HuH-7 (cell line): ENCODE data around the gene COIL.
"Not testable (repeated sequence)": the region's sequence is repeated elsewhere in the genome, so short reads cannot be mapped to it uniquely, and the experiment has no call there.

Source experiments
- DNase-seq: peaks from one replicate; pipeline ENCODE4 v3.0.0; 2011; ENCODE audit warnings: low spot score

COIL gene, protein sequence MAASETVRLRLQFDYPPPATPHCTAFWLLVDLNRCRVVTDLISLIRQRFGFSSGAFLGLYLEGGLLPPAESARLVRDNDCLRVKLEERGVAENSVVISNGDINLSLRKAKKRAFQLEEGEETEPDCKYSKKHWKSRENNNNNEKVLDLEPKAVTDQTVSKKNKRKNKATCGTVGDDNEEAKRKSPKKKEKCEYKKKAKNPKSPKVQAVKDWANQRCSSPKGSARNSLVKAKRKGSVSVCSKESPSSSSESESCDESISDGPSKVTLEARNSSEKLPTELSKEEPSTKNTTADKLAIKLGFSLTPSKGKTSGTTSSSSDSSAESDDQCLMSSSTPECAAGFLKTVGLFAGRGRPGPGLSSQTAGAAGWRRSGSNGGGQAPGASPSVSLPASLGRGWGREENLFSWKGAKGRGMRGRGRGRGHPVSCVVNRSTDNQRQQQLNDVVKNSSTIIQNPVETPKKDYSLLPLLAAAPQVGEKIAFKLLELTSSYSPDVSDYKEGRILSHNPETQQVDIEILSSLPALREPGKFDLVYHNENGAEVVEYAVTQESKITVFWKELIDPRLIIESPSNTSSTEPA

DNA sequence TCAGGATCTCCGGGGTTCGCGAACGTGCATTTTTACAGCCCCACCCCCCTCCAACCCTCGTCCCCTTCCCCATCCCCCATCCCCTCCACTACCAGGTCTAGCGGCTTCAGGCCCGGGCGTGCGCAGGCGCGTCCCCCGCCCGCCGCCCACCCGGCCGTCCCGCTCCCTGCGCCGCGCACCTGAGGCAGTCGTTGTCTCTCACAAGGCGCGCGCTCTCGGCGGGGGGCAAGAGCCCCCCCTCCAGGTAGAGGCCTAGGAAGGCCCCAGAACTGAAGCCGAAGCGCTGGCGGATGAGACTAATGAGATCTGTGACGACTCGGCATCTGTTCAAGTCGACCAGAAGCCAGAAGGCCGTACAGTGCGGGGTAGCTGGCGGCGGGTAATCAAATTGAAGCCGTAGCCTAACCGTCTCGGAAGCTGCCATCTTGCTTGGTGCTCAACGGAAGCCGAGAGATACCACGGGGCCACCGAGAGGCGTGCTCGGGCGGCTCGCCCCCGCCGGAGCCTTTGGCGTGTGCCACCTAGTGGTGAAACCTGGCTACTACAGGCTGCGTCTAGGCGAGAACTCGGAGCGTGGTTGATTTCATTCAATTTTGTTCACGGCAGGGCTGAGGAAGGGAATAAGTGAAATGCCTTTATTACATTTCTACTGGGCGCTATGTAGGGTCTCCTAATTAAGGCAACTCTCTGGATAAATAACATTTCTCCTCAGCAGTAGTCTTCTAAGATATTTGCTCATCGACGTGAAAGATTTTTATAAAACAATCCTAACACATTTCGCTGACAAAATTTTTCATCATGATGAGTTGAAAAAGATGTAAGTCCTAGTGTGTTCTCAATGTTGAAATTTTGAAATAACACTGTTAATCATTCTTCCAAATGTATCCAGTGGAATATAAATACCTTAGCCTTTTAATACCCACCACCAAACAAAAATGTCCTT, at the start of gene COIL:
Gene COIL, minus strand, starts transcription at position 455 of the 943 bp plus-strand sequence. Its CDS starts 31 bp downstream, at position 424.
- DNase-seq, result peak; percentile 86

DNA sequence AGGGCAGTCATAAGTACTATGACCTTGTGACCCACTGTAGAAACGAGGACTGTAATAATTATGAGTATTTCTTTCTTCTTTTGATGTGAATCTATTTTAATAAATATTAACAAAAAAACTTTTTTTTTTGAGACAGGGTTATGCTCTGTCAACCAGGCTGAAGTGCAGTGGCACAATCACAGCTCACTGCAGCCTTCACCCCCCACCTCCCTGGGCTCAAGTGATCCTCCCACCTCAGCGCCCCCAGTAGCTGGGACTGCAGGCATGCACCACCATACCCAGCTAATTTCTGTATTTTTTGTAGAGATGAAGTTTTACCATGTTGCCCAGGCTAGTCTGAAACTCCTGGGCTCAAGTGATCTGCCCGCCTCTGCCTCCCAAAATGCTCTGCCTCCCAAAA, 49.6 kb upstream of the COIL start:
- no peak for DNase-seq

DNA sequence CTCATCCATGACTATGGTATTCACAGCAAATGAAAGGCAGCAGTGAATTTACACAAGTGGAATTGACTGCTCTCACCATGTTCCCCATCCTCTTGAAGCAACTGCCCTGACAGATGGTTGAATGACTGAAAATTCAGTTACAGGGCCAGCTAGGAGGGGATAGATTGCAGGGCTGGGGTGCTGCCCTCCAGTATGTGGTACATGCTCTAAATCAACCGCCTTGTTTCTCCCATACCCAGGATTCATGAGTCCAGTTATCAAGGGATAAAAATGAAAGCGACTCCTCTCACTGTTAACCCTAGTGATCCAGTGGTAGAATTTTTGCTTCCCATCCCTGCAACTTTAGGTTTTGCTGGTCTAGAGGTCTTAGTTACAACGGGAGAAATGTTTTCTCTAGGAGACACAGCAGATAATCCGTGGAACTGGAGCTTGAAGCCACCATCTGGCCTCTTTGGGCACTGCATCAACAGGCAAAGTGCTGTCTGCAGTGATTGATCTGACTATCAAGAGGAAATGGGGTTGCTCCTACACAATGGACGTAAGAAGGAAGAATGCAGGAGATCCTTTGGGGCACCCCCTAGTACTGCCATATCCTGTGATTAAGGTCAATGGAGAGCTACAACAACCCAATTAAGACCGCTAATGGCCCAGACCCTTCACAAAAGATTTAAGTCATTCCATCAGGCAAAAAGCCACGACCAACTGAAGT, 49.0 kb upstream of the COIL start:
- DNase-seq, result peak; percentile 72

DNA sequence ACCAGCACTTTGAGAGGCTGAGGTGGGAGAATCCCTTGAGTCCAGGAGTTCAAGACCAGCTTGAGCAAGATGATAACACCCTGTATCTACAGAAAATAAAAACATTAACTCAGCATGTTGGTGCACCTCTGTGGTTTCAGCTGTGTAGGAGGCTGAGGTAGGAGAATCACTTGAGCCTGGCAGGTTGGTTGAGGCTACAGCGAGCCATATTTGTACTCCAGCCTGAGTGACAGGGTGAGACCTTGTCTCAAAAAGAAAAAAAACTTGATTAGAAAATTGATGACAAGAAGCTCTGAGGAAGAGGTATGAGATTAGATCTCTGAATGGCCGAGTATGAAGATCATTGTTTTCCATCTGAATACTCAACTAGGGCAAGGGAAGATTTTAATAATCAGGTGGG, 48.1 kb upstream of the COIL start:
- no peak for DNase-seq

DNA sequence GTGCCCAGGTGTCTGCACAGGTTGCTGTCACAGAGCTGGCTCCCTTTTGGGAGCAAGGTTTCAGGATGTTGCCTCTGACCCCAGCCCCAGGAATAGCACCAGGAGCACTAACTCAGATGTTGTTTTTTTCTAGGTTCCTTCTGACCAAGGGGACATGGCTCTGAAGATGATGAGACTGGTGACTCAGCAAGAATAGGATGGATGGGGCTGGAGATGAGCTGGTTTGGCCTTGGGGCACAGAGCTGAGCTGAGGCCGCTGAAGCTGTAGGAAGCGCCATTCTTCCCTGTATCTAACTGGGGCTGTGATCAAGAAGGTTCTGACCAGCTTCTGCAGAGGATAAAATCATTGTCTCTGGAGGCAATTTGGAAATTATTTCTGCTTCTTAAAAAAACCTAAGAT, 45.2 kb upstream of the COIL start:
- no peak for DNase-seq

DNA sequence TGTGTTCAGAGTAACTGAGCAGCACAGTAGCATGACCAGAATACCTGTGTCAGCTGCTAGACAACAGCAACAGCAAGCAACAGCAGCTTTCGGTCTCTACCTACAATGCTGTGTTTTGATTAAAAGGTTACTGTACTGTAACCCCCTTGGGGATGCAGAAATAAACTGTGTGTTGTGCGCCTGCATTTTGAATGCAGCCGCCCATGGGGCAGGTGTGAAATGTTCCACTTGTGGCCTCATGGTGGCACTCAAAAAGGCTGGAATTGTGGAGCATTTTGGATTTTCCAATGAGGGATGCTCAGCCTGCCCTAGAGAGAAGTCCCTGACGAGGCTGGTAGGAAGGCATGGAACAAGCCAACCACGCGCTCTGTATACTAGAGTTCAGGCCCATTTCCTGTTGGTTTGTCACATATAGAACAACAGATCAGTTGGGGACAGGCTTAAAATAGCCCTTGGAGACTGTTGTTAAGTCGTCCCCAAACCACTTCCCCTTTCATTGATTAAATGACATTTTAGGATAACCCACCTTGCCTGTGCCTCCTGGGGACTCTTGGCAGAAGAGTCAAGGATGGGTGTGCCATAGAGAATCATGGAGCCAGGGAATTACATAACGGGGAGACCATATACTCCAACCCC, 44.2 kb upstream of the COIL start:
- peak; percentile 21 for DNase-seq

DNA sequence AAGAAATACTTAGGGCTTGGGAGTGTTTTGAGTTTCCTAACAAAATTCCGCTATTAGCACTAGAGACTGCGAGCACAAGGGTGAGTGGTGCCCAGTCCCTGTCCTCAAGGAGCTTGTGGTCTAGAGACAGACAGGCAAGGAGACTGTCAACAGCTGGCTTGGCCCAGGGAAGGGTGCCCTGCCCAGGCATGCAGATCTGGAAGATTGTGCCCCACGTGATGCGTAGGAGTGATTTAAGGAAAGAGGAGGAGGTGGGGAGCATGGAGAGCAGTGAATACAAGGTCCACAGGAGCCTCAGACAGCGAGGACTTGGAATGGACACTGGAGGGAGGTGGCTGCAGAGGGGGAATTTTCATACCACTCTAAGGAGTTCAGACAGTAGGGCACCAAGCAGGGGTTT, 42.1 kb upstream of the COIL start:
- no peak for DNase-seq

DNA sequence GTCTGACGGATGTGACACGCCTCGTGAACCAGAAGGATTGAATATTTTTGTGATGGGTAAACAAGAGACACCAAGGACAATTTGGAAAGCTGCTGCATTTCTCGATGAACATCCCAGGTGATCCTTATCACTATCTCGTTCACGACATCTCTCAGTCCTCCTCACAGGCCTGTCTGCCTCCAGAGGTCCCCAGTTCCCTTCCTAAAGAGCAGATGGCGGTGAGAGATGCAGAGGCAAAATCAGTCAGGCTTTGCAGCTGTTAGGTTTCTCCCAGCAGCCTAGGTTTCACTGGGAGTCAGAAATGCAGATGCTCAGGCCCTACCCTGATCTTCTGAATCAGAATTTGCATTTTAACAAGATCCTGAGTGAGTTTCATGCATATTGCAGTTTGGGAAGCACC, 40.7 kb upstream of the COIL start:
- no peak for DNase-seq

DNA sequence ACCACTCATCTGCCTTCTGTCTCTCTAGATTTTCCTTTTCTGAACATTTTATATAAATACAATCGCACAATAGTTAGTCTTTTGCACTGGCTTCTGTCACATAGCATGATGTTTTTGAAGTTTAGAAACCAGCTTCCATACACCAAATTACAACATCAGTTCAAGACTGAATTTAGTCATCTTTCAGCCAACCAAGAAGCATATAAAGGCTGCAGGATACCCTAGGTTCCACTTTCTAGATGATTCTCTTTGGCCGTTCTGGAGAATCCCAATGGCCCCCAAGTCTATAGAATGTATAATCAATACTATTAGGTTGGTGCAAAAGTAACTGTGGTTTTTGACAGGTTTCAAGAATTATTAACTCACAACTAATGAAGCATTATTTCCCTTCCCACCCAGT, 36.5 kb upstream of the COIL start:
- no peak for DNase-seq

DNA sequence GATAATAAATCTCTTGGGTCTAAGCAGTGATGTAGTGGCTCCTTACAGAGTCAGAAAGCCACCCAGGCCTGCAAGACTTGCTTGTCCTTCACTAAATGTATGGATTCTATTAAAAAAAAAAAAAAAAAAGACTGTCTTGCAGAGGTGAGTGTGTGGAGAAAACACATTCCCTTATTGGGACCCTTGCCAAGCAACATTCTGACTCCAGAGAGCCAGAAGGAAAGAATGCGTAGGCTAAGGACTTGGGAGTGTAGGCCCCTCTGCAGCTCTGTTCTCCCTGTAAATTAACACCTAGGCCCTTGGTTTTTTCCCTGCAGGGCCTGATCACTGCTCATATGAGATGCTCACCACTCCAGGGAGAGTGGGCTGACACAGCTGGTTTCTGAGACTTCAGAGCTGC, 34.9 kb upstream of the COIL start:
- DNase-seq, result no peak

DNA sequence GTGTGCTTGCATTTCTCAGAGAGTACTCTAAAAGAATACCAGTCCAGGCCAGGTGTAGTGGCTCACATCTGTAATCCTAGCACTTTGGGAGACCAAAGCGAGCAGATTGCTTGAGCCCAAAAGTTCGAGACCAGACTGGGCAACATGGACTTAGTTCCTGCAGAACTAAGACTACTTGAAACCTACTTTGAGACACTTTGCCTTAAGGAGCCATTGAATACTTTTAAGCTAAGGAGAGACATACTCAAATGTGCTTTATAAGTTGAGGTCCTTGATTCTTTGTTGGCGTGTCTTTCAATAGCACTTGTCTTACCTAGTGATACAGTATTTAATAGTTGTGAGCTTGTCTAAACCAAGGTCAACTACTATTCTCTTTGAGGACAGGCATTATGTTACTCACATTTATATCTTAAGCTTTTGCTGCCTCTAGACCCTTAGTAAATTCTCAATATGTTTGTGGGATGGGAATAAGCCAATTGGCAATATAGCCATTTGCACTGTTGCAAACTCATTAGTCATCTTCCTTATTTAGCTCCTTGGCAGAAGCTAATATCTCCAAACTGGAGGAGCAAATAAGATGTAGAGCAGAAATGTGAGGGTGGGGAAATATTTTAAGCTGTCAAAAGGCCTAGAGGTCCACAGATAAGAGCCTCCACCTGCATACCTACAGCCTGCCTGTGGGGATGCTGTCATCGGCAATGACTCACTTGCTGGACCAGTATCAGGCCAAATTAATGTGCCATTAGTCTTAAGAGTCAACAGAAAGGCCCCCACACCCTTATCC, 33.4 kb upstream of the COIL start:
- no peak for DNase-seq

DNA sequence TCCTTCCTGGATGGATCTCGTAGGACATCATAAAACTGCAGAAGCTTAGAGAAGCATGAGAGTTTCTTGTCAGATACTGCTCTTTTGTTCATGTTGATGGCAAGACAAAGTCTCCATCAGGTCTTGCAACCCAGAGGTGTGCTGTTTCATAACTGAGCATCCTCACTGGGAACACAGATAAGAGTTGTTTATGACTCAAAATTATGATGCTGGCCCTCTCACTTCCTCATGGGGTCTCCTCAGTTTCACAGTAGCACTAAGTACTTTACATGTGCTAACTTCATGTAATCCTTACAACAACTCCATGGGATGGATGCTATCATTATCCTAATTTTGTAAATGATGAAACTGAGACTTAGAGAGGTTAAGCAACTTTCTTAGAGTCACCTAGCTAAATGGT, 31.5 kb upstream of the COIL start:
- no peak for DNase-seq

DNA sequence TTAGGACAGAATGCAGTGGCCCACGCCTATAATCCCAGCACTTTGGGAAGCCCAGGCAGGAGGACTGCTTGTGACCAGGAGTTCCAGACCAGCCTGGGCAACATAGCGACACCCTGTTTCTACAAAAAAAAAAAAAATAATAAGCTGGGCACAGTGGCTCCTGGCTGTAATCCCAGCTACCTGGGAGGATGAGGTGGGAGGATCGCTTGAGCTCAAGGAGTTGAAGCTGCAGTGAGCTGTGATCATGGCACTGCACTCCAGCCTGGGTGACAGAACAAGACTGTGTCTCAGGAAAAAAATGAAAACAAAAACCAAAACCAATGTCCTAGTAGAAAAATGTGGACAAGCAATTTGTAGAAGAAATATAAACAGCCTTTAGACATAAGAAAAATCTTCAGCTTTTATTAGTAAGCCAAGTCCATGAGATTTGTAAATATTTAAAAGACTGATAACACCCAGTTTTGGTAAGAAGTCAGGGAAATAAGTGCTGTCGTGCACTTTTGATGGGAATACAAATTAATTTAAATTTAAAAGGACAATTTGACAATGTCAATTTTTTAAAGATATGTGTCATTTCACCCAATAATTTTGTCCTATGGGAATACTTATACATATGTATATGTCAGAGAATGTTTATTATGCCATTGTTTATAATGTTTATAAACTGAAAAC, 28.2 kb upstream of the COIL start:
- no peak for DNase-seq

DNA sequence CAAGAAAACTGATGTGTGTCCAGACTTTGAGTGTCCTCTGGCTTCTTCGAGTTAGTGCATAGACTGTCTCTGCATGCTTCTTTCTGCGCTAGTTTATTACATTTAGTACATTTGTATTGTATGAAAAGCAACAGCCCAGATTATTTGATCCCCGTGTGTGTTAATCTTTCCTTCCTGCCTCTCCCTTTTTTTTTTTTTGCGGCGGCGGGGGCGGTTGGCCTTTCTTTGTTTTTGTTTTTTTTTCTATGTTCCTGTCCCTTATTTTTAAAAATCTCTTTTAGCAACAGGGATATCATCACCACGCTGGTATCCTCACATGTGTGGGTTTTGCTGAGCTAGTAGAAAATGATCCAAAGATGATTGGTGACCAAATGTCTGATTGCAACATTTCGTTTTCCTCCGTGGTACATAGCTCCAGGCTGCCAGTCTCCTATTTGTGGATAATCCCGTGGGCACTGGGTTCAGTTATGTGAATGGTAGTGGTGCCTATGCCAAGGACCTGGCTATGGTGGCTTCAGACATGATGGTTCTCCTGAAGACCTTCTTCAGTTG, 26.5 kb upstream of the COIL start:
- no peak for DNase-seq

DNA sequence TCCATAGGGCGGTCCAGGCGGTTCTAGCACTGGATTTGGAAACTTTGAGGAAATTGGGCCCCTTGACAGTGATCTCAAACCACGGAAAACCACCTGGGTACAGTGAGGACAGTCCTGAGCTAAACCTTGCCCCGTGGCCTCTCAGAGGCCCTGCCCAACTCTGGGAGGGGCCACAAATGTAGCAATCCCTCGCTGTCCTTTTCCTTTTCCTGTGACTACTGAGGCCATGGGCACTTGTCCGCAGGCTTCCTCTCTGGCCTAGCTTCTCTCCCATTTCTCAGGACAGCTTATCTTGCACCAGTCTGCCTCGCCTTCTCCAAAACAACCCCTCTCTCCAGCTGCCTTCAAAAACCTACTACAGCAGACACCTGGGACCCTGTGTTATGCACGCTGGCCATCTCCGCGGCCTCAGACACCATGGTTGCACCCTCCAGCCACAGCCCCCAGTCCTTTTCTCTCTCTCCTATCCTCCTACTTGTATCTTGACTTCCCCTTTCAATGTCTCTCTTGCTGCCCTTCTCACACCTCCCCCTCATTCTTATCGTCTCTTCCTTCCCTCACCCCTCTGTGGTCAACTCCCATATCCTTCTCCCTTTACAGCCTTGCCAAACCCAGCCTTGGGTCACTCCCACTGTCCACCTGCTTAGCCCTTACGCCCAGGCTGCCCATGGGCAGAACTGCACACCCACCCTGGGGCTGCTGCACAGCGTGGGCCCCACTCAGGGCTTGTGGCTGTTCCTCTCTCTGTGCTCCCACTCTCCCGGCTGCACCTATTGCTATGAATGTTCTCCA, 24.7 kb upstream of the COIL start:
- no peak for DNase-seq

DNA sequence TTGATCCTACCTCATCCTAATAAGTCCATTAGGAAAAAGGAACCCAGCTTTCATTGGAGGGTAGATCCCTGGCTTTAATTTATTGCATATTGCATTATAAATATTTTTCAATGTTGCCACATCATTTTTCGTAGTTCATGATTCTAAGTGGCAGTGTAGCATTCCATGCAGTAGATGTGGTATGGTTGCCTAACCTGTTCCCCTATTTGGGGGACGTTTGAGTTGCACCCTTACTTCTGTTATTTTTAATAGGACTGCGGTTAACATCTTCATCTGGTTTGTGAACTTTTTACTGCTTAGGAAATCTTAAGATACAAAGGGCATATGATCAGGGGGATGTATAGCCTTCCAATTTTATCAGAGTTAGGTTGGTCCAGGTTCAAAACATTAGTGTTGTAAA, 22.5 kb upstream of the COIL start:
- no peak for DNase-seq

DNA sequence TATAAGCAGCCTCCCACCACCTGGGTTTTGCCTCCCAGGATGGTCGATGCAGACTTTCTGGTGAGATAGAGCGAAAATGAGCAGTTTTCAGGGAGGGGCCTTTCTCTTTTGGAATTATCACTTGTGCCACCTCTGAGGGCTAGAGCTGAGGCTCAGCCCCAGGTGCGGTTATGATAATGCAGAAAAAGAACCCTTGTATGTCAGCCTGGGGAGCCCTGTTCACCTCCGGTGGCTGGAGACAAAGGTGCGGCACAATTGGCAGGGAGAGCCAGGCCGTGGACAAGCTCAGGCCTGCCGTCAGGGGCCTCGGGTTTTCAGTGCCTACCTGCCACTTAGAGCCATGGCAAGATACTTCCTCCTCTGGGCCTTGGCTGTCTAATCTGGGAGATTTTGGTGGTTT, 21.5 kb upstream of the COIL start:
- no peak for DNase-seq

DNA sequence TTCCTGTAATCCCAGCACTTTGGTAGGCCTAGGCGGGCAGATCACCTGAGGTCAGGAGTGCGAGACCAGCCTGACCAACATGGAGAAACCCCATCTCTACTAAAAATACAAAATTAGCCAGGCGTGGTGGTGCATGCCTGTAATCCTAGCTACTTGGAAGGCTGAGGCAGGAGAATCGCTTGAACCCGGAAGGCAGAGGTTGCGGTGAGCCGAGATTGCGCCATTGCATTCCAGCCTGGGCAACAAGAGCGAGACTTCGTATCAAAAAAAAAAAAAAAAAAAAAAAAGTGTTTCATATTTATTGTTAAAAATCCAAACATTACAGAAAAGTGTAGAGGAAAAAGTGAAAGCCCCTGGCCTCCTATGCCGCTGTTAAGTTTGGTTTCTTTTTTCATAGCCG, 19.7 kb upstream of the COIL start:
- not testable (repeated sequence) for DNase-seq

DNA sequence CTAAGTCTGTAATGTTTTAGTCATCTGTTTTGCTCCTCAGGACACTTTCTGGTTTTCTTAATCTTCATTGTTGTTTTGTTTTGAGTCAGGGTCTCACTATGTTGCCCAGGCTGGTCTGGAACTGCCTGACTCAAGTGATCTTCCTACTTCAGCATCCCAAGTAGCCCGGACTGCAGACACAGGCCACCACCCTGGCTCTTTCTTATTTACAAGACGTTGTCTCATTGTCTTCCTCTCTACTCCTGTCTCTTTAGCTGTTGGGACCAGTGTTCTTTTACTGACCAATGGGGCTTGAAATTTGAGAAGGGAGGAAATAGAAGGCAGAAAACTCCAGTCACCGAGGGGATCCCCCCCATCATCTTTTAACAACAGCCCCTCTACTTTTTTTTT, 18.2 kb upstream of the COIL start:
- no peak for DNase-seq
